GM12865 (cell line): ENCODE measurements around the gene GNPTAB.
"Not testable (repeated sequence)": the region's sequence is repeated elsewhere in the genome, so short reads cannot be mapped to it uniquely, and the experiment has no call there.

Experiments
- DNase-seq: peaks from one replicate; pipeline ENCODE4 v3.0.0; 2010; ENCODE audit warnings: low read depth
- H3K4me3 ChIP-seq: 2 replicates; pipeline ENCODE4 v1.5.1; 2011; ENCODE audit warnings: mild to moderate bottlenecking, low read depth, low read length, control low read depth
- CTCF ChIP-seq: IDR thresholded peaks from 2 replicates; pipeline ENCODE4 v1.5.1; 2011; ENCODE audit warnings: low read length, control low read depth, low read depth, inconsistent platforms; ENCODE audit not compliant: insufficient read depth; ENCODE audit errors: missing control alignments

Gene GNPTAB

GRCh38 chr12:101857043-101857558 lies 26.3 kb upstream of the GNPTAB start:
- no peak overlapping the region for H3K4me3 ChIP-seq
- TF ChIP-seq CTCF: no peak
- DNase-seq: peak; percentile 74

DNA sequence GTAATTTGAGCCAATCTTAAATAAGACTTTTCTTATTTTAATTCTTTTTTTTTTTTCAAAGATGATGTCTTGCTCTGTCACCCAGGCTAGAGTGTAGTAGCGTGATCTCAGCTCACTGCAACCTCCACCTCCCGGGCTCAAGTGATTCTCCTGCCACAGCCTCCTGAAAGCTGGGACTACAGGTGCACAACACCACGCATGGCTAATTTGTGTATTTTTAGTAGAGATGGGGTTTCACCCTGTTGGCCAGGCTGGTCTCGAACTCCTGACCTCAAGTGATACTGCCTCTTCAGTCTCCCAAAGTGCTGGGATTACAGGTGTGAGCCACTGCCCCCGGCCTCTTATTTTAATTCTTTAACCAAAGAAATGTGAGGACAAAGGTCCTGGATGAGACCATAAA lies 25.9 kb upstream of the GNPTAB start:
- peak; percentile 83 for DNase-seq
- H3K4me3 ChIP-seq: not testable (repeated sequence)

DNA sequence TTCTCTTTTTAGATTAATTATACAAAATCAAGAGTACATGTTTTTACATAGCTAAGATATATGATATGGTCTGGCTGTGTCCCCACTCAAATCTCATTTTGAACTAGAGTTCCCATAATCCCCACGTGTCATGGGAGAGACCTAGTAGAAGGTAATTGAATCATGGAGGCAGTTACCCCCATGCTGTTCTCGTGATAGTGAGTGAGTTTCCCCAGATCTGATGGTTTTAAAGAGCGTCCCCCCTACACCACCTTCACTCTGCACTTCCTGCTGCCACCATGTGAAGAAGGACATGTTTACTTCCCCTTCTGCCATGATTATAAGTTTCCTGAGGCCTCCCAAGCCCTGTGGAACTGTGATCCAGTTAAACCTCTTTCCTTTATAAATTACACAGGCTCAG lies 25.2 kb upstream of the GNPTAB start:
- H3K4me3 ChIP-seq: no peak overlapping the region
- DNase-seq: no peak

GRCh38 chr12:101855364-101855884 lies 24.7 kb upstream of the GNPTAB start:
- no peak for DNase-seq
- H3K4me3 ChIP-seq: no peak overlapping the region
- TF ChIP-seq CTCF: no peak

More for the DNA sequence above, 25.2 kb upstream of the GNPTAB start:
- no peak for TF ChIP-seq CTCF

GRCh38 chr12:101854747-101855146 lies 24.0 kb upstream of the GNPTAB start:
- no peak overlapping the region for H3K4me3 ChIP-seq
- TF ChIP-seq CTCF: no peak
- peak; percentile 79 for DNase-seq

DNA sequence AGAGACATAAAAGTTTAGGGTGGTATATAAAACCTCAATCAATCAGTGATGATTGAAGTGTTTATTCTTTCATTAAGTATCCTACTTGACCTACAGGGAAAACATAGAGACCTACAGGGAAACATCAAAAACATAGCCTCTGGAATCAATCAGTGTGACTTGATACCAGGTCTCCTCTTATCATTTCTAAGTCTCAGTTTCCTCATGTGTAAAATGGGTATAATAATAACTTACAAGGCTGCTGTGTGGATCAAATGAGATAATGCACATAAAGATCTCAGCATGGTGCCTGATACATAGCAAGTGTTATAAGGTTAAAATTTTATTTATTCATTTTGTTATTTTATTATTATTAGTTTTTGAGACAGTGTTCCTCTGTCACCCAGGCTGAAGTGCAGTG lies 22.2 kb upstream of the GNPTAB start:
- no peak for TF ChIP-seq CTCF
- no peak overlapping the region for H3K4me3 ChIP-seq
- DNase-seq: no peak

DNA sequence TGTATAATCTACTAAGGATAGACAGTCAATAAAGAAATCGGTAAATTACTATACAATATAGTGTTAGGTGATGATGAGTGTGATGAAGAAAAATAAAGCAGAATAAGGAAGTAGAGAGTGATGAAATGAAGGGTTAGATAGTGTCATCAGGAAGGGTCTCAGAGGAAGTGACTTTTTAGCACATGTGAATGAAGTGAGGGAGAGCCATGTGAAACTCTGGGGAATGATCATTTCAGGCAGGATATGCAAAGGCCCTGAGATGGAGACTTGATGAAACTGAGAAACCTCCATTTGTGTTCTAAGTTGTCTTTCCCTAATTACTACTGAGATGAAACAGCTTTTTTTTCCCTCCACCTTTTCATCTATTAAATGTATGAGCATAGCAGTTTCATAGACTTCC lies 19.4 kb upstream of the GNPTAB start:
- TF ChIP-seq CTCF: no peak
- DNase-seq: peak; percentile 55
- H3K4me3 ChIP-seq: no peak overlapping the region
